ENCODE results near the gene OR7C1. TPM values are rescaled to one million over a fixed set of nuclear protein-coding genes. Genes with fewer than 3 reads are reported as not detected.
"Not testable (repeated sequence)": the region's sequence is repeated elsewhere in the genome, so short reads cannot be mapped to it uniquely, and the experiment has no call there.

OR7C1 gene
- total RNA-seq, 1 experiment from 2014 or later, result not detected

DNA sequence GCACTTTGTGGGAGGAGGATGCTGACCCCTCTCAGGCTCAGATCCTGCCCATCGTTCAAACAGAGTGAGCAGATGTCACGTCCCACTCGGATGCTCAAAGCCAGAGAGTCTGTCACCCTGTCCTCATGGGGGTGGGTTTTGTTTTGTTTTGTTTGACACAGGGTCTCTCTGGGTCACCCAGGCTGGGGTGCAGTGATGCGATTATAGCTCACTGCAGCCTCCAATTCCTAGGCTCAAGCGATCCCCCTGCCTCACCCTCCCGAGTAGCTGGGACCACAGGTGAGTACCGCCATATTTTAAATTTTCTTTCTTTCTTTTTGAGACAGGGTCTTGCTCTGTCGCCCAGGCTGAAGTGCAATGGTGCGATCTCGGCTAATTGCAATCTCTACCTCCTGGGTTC, 60.6 kb downstream of the OR7C1 start:
- H3K9me3 ChIP-seq (ENCODE audit: insufficient read depth, low read depth), result no peaks in the 10 kb centered on the region
- no peaks in the 10 kb centered on the region for H3K9me2 ChIP-seq (ENCODE audit: insufficient read depth)
- BruUV-seq (replicated peaks), result no TSS peak
- CTCF ChIA-PET, result interaction anchor here (0.6 kb wide), 1 partner anchor 154 kb away, joined by 4 read pairs; no protein-coding TSS in a partner anchor
- no peaks in the 10 kb centered on the region for H3K27me3 ChIP-seq (ENCODE audit: insufficient read depth, low read depth)
- H3K4me1 ChIP-seq (replicated peaks; ENCODE audit: insufficient read depth), result no peaks in the 10 kb centered on the region; the same call in 1 of the 2 replicates
- H3K4me3 ChIP-seq, result no peak overlapping the region
- TF ChIP-seq EZH2 (IDR thresholded peaks at IDR 0.05; ENCODE audit: low read depth), result no peak
- TF ChIP-seq, protein P1, sequence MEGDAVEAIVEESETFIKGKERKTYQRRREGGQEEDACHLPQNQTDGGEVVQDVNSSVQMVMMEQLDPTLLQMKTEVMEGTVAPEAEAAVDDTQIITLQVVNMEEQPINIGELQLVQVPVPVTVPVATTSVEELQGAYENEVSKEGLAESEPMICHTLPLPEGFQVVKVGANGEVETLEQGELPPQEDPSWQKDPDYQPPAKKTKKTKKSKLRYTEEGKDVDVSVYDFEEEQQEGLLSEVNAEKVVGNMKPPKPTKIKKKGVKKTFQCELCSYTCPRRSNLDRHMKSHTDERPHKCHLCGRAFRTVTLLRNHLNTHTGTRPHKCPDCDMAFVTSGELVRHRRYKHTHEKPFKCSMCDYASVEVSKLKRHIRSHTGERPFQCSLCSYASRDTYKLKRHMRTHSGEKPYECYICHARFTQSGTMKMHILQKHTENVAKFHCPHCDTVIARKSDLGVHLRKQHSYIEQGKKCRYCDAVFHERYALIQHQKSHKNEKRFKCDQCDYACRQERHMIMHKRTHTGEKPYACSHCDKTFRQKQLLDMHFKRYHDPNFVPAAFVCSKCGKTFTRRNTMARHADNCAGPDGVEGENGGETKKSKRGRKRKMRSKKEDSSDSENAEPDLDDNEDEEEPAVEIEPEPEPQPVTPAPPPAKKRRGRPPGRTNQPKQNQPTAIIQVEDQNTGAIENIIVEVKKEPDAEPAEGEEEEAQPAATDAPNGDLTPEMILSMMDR (conservative IDR thresholded peaks at IDR 0.05), result no peak
- no peak for DNase-seq
- no peak overlapping the region for H2AFZ ChIP-seq
- POLR2A ChIA-PET (ENCODE audit: unreplicated experiment), result interaction anchor here (0.6 kb wide), 1 partner anchor 318 kb away, joined by 10 read pairs; no protein-coding TSS in a partner anchor
- H3K4me2 ChIP-seq, result no peak overlapping the region
- H3K79me2 ChIP-seq (ENCODE audit: low read depth), result no peaks in the 10 kb centered on the region
- H3K27ac ChIP-seq, result no peak overlapping the region
- H3F3A ChIP-seq (ENCODE audit: insufficient read depth, low read depth), result no peaks in the 10 kb centered on the region
- intact Hi-C loops (cut with micrococcal nuclease; ENCODE audit: unreplicated experiment), result no loop called here
- H4K20me1 ChIP-seq (ENCODE audit: insufficient read depth), result no peaks in the 10 kb centered on the region
- no peaks in the 10 kb centered on the region for H3K36me3 ChIP-seq (ENCODE audit: low read depth)

DNA sequence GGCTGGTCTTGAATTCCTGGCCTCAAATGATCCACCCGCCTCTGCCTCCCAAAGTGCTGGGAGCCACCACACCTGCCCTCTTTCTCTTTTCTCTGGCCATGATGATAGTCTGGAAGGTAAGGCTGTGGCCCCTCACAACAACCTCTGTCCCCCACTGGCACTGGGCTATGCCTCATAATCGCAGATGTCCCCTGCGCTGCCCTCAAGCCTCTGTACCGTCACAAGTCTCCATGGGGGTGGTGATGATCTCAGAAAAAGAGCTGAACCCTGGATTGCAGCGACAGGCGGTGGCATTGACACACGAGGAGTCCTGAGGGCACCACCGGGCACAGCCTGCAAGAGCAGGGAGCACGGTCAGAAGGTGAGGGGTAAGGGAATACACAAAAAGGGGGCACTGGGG, 61.3 kb downstream of the OR7C1 start:
- H3K79me2 ChIP-seq (ENCODE audit: low read depth); H4K20me1 ChIP-seq (ENCODE audit: insufficient read depth); POLR2A ChIA-PET (ENCODE audit: unreplicated experiment); H3K9me2 ChIP-seq (ENCODE audit: insufficient read depth); DNase-seq; H2AFZ ChIP-seq; H3K4me2 ChIP-seq; BruUV-seq (replicated peaks); H3K36me3 ChIP-seq (ENCODE audit: low read depth); H3K4me3 ChIP-seq; CTCF ChIA-PET; H3F3A ChIP-seq (ENCODE audit: insufficient read depth, low read depth); H3K9me3 ChIP-seq (ENCODE audit: insufficient read depth, low read depth); H3K27ac ChIP-seq; intact Hi-C loops (cut with micrococcal nuclease; ENCODE audit: unreplicated experiment); H3K4me1 ChIP-seq (replicated peaks; ENCODE audit: insufficient read depth); H3K27me3 ChIP-seq (ENCODE audit: insufficient read depth, low read depth): not testable (repeated sequence)

DNA sequence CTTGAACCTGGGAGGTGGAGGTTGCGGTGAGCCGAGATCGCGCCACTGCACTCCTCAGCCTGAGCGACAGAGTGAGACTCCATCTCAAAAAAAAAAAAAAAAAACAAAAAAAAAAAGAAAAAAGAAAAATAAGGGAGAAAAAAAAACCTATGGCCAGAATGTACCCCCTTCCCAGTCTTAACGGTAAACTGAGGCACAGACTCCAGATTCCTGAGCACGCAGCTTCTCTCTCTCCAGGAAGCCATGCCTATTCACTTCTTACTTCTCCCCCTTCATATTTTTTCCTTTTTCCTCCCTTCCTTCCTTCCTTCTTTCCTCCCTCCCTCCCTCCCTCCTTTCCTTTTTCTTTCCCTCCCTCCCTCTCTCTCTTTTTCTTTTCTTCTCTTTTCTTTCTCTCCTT, 62.0 kb downstream of the OR7C1 start:
- Histone ChIP-seq H3K36me3 (ENCODE audit: low read depth) (no peaks in the 10 kb centered on the region), H3K79me2 (ENCODE audit: low read depth) (no peaks in the 10 kb centered on the region), H3K4me3 (no peak overlapping the region), H3K4me2 (no peak overlapping the region), H3K27ac (no peak overlapping the region), H3K4me1 (replicated peaks; ENCODE audit: insufficient read depth) (no peaks in the 10 kb centered on the region; the same call in 1 of the 2 replicates), H3K9me3 (ENCODE audit: insufficient read depth, low read depth) (no peaks in the 10 kb centered on the region), H3K9me2 (ENCODE audit: insufficient read depth) (no peaks in the 10 kb centered on the region), H3F3A (ENCODE audit: insufficient read depth, low read depth) (no peaks in the 10 kb centered on the region), H4K20me1 (ENCODE audit: insufficient read depth) (no peaks in the 10 kb centered on the region), H3K27me3 (ENCODE audit: insufficient read depth, low read depth) (no peaks in the 10 kb centered on the region), H2AFZ (no peak overlapping the region)
- no peak for DNase-seq
- intact Hi-C loops (cut with micrococcal nuclease; ENCODE audit: unreplicated experiment), result no loop called here
- CTCF ChIA-PET, result no interaction called here
- no TSS peak for BruUV-seq (replicated peaks)
- no peak for TF ChIP-seq EZH2 (IDR thresholded peaks at IDR 0.05; ENCODE audit: low read depth)
- TF ChIP-seq, protein P1 (conservative IDR thresholded peaks at IDR 0.05), result no peak
- POLR2A ChIA-PET (ENCODE audit: unreplicated experiment), result no interaction called here

DNA sequence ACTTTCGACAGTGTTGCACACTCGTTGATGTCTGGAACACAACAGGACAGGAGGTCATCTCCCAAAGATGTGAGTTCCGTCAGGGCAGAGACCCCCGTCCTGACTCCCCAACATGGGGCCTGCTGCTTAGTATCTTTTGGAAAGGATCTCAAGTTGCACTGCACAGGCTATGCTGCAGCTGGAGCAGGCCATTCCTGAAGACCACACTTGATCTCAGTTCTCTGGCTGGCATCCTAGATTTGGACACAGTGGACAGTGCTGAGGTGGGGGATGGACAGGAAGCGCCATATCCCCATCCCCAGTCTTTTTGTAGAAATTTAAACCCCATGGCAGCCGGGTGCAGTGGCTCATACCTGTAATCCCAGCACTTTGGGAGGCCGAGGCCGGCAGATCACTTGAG, 62.5 kb downstream of the OR7C1 start:
- no peaks in the 10 kb centered on the region for H3F3A ChIP-seq (ENCODE audit: insufficient read depth, low read depth)
- H3K36me3 ChIP-seq (ENCODE audit: low read depth), result no peaks in the 10 kb centered on the region
- H3K9me2 ChIP-seq (ENCODE audit: insufficient read depth), result no peaks in the 10 kb centered on the region
- H3K9me3 ChIP-seq (ENCODE audit: insufficient read depth, low read depth), result no peaks in the 10 kb centered on the region
- no TSS peak for BruUV-seq (replicated peaks)
- intact Hi-C loops (cut with micrococcal nuclease; ENCODE audit: unreplicated experiment), result no loop called here
- H3K4me1 ChIP-seq (replicated peaks; ENCODE audit: insufficient read depth), result no peaks in the 10 kb centered on the region; the same call in 1 of the 2 replicates
- no peak overlapping the region for H3K4me3 ChIP-seq
- H3K4me2 ChIP-seq, result no peak overlapping the region
- POLR2A ChIA-PET (ENCODE audit: unreplicated experiment), result no interaction called here
- TF ChIP-seq, protein P1 (conservative IDR thresholded peaks at IDR 0.05), result no peak
- no peak for TF ChIP-seq EZH2 (IDR thresholded peaks at IDR 0.05; ENCODE audit: low read depth)
- no peak overlapping the region for H2AFZ ChIP-seq
- no peaks in the 10 kb centered on the region for H3K79me2 ChIP-seq (ENCODE audit: low read depth)
- H4K20me1 ChIP-seq (ENCODE audit: insufficient read depth), result no peaks in the 10 kb centered on the region
- no peaks in the 10 kb centered on the region for H3K27me3 ChIP-seq (ENCODE audit: insufficient read depth, low read depth)
- CTCF ChIA-PET, result no interaction called here
- no peak for DNase-seq
- H3K27ac ChIP-seq, result no peak overlapping the region

Measured in PC-9 (cell line).